ENCODE results near the gene KANSL2. TPM values are rescaled to one million over a fixed set of nuclear protein-coding genes. Genes with fewer than 3 reads are reported as not detected.
"Not testable (repeated sequence)": the region's sequence is repeated elsewhere in the genome, so short reads cannot be mapped to it uniquely, and the experiment has no call there.

Gene KANSL2
- polyA plus RNA-seq, 4 donors, result 44.9 to 58.1 (median 51.0) TPM

- DNase-seq (ENCODE audit: low read depth in 4 of 4, low spot score in 3 of 4), result no peak
Observed at GRCh38 chr12:48686037-48686595, 4.1 kb upstream of the KANSL2 start.

GRCh38 chr12:48683534-48683933, 1.5 kb upstream of the KANSL2 start:
- no peak for DNase-seq (ENCODE audit: low read depth in 4 of 4, low spot score in 3 of 4)

GRCh38 chr12:48682927-48683326, 889 bp upstream of the KANSL2 start:
- DNase-seq (ENCODE audit: low read depth in 4 of 4, low spot score in 3 of 4), result no peak

- not testable (repeated sequence) for DNase-seq (ENCODE audit: low read depth in 4 of 4, low spot score in 3 of 4)
Observed at GRCh38 chr12:48682533-48682905, 481 bp upstream of the KANSL2 start.

GRCh38 chr12:48681399-48681709, 684 bp downstream of the KANSL2 start:
- DNase-seq (ENCODE audit: low read depth in 4 of 4, low spot score in 3 of 4), result peak in 3 of 4 donors; percentile 6 to 23 (median 20)

- no peak for DNase-seq (ENCODE audit: low read depth in 4 of 4, low spot score in 3 of 4)
Observed at GRCh38 chr12:48680861-48681260, 1.2 kb downstream of the KANSL2 start.

- DNase-seq (ENCODE audit: low read depth in 4 of 4, low spot score in 3 of 4), result no peak
Observed at GRCh38 chr12:48678551-48679185, 3.4 kb downstream of the KANSL2 start.

- DNase-seq (ENCODE audit: low read depth in 4 of 4, low spot score in 3 of 4), result no peak
Observed at GRCh38 chr12:48671231-48671856, 10.7 kb downstream of the KANSL2 start.

- no peak for DNase-seq (ENCODE audit: low read depth in 4 of 4, low spot score in 3 of 4)
Observed at GRCh38 chr12:48668996-48669395, 13.0 kb downstream of the KANSL2 start.

- no peak for DNase-seq (ENCODE audit: low read depth in 4 of 4, low spot score in 3 of 4)
Observed at GRCh38 chr12:48659863-48660262, 22.2 kb downstream of the KANSL2 start.

GRCh38 chr12:48651681-48652080, 30.4 kb downstream of the KANSL2 start:
- no peak for DNase-seq (ENCODE audit: low read depth in 4 of 4, low spot score in 3 of 4)

GRCh38 chr12:48645354-48645753, 36.7 kb downstream of the KANSL2 start:
- not testable (repeated sequence) for DNase-seq (ENCODE audit: low read depth in 4 of 4, low spot score in 3 of 4)

- DNase-seq (ENCODE audit: low read depth in 4 of 4, low spot score in 3 of 4), result no peak
Observed at GRCh38 chr12:48643011-48643410, 39.0 kb downstream of the KANSL2 start.

GRCh38 chr12:48641752-48642555, 40.1 kb downstream of the KANSL2 start:
- not testable (repeated sequence) for DNase-seq (ENCODE audit: low read depth in 4 of 4, low spot score in 3 of 4)

GRCh38 chr12:48640854-48641253, 41.2 kb downstream of the KANSL2 start:
- DNase-seq (ENCODE audit: low read depth in 4 of 4, low spot score in 3 of 4), result no peak

GRCh38 chr12:48640428-48640827, 41.6 kb downstream of the KANSL2 start:
- DNase-seq (ENCODE audit: low read depth in 4 of 4, low spot score in 3 of 4), result no peak

GRCh38 chr12:48631071-48631470, 51.0 kb downstream of the KANSL2 start:
- no peak for DNase-seq (ENCODE audit: low read depth in 4 of 4, low spot score in 3 of 4)

GRCh38 chr12:48630346-48630745, 51.7 kb downstream of the KANSL2 start:
- DNase-seq (ENCODE audit: low read depth in 4 of 4, low spot score in 3 of 4), result no peak

GRCh38 chr12:48629541-48629940, 52.5 kb downstream of the KANSL2 start:
- DNase-seq (ENCODE audit: low read depth in 4 of 4, low spot score in 3 of 4), result no peak

GRCh38 chr12:48627556-48627955, 54.5 kb downstream of the KANSL2 start:
- no peak for DNase-seq (ENCODE audit: low read depth in 4 of 4, low spot score in 3 of 4)

- DNase-seq (ENCODE audit: low read depth in 4 of 4, low spot score in 3 of 4), result not testable (repeated sequence)
Observed at GRCh38 chr12:48622997-48623396, 59.0 kb downstream of the KANSL2 start.
